HG02852 (cell line): ENCODE data around the gene RFX2.

Experiments used
- ATAC-seq: cut with Tn5 transposase; IDR thresholded peaks from one replicate; pipeline ENCODE4 v1.9.1; 2021; ENCODE audit warnings: mild to moderate bottlenecking, moderate library complexity; ENCODE audit not compliant: unreplicated experiment

Gene RFX2

DNA sequence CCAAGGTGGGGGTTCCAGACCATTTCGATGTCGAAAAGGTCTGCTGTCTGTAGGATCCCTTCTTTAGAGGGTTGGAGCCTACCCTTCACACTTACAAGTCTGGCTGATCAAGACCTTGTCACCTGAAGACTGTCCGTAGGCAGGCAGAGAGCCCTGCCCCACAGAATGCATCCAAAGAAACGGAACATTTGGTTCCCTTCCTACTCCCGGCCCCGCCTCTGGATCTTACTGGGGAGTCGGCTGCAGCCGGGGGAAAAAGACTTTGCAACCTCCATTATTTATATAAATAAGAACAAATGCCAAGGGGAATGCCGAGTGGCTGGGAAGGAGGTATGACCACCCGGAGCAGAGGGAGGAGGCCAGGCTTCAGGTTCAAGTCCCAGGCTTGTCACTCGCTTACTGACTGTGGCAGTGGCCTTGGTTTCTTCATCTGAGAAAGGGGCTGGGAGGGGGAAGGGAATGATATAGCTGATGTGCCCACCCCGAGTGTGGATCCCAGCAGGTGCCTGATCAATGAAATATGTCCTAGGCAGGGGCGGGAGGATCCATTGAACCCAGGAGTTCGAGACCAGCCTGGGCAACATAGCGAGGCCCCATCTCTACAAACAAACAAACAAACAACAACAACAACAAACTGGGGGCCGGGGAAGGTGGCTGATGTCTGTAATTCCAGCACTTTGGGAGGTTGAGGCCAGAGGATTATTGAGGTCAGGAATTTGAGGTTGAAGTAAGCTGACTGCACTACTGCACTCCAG is 48.7 kb downstream of the RFX2 start:
- no peak for ATAC-seq

DNA sequence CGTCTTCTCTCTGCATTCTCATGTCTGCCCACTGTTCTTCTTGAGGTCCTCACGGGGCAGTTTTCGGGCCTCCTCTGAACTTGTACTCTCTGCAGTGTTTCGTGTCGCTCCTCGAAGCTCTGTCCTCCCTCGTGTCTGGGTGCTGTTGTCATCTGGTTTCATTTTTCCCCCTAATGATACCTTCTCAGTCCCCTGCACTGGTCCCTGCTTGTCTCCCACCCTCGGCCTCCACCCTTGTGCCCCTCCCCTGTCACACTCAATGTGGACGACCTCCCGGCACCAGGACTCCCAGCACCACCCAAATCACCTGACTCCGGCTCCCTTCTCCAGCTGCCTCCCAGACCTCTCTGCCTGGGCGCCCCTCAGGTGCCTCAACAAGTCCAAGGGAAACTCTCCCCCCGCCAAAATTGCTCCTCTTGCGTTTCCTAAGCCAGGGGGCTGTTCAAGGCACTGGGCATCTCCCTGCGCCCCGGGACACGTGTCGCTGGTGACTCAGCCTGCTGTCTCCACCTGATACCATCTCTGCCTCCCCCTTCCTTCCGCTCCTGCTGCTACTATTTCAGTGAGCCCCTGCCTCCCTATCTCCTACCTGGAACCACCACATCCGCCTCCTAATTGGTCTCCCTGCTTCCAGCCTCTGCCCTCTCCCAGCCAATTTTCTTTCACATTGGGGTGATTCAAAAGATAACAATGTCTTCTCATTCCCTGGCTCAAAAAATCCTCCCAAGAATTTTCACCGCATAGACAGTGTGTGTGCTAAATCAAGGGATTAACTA is 49.5 kb downstream of the RFX2 start:
- ATAC-seq, result no peak

DNA sequence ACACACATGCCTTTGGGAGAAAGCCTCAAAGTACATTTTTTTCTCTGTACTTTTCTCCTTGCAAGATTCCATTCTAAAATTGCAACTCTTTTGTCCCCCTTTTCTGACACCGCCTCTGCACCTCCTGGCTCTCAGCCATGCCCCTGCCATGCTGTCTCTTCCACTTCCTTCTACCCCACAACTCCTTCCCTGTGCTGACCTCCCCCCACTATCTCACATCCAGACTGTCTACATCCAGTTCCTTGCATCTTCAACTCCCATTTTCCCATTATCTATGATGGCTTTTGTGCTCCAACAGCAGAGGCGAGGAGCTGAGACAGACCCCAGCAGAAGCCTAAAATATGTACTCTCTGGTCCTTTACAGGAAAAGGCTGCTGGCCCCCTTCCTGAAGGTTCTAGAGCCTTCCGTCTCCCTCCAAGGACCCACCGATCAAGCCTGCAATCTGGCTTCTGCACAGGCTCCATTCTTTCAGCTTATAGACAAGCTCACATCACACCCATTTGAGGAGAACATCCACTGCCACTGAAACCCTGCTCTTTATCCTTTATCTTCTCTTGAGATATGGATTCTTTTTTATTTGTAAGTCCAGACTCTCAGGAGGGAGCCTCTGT is 50.2 kb downstream of the RFX2 start:
- no peak for ATAC-seq

DNA sequence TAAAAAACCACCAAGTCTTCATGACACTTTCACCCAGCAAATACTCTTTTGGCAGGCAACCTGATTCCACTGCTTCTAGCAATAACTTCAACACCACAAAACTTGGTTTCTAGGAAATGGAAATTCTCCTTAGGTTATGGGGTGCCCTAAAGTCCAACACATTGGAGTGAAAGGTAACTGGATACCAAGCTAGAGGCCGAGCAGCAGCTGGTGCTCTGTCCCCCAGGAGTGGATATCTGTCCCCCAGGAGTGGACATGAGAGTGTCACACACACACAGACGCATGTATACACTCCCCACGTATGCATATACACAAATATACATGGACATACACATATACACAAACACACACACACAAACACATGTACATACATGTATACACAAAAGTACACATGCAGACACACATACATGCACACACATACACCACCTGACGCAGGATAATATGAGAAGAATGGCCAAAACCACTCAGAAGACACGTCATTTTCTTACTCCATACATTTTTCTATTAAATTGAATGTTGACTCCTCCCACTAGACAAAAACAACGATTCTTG is 50.8 kb downstream of the RFX2 start:
- ATAC-seq, result no peak

DNA sequence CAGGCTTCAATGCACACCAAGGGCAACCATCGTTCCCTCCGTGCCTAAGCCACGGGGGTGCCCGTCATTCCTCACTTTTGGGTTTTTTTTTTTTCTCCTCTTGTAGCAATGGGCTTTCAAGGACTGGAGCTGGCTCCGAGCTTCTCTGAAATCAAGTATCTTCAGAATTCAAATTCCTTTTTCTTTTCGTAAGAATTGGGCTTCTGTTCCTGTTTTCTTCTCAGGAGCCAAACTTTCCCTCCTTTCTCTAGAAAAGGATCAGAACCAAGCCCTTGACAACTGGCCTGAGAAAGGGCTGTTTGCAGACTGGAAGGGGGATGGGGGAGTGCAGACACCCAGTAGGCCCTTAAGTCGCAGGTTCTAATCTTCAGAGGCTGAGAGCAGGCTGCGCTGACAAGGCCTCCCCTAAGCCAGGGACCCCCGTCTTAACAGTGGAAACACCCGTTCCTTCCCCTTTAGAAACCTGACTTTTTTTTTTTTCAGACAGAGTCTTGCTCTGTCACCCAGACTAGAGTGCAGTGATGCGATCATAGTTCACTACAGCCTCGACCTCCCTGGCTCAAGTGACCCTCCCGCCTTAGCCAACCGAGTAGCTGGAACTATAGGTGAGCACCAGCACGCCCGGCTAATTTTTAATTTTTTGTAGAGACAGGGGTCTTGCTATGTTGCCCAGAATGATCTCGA is 51.6 kb downstream of the RFX2 start:
- no peak for ATAC-seq

DNA sequence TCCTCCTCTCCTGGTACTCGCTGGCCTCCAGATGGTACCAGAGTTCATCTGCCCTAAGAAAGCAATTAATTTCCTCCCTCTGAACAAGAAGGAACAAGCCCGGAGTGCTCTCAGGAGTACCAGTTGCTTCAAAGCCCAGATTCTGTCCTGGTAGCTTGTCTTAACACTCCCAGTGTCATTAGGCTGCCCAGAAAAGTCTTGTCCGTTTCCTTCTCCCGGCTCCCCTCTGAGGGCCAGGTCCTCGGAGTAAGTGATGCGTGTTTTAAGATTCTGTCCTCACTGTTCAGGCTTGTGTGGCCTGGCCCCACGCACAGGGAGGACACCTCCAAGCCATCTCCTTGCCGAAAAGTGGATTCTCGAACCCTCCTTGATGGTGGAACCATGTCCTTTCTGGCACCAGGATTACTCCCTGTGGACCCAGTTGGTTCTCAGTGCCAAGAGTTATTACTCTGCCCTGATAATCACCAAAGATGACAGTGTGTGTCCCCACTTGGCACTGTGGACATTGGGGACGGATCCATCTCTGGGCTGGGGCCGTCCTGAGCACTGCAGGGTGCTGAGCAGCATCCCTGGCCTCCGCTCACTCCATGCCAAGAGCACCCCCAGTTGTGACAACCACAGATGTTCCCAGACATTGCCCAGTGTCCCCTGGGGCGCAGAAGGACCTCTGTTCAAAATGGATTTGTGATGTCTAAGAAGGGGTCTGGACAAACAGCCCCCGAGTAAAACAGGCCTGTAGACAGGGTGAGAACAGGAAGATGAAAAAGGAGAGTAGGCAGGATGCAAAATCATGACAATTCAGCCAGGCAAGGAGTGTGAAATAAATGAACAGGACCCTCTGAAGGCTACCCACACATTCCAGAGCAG is 52.4 kb downstream of the RFX2 start:
- ATAC-seq, result no peak

DNA sequence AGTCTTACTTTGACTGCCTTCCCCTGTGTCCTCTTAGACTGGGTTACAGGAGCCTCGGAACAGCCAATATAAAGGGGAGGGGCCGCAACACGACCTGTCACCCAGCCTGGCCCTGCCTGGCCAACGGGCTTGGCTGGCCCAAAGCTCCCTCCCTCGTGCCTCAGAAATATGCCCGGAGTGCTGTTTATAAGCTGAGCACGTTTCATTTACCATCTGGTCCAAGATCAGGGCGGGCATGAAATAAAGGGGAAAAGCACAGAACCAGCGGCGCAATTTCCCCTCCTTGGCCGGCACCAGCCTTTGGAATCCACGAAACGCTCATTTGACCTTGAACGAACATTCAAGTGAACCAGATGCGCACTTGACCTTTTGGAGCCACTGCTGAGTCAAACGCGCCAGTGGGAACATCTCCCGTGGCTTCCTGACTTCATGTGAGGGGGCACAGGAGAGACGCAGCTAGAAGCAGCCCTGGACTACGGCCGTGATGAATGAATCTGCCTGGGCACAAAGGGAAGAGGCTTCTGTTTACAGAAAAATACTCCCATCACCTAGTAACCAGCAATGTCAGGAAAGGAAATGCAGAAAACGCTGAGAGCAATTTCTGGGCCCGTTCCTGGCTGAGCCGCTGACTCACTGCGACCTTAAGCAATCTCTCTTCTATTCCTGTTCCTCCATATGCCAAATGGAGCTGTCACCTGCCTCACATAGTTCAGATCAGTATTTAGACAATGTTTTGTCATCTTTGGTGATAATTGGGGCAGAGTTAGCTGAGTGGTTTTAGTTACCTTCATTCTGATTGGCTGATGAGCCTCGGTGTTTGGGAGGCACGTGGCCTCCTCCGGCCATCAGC is 53.3 kb downstream of the RFX2 start:
- no peak for ATAC-seq

DNA sequence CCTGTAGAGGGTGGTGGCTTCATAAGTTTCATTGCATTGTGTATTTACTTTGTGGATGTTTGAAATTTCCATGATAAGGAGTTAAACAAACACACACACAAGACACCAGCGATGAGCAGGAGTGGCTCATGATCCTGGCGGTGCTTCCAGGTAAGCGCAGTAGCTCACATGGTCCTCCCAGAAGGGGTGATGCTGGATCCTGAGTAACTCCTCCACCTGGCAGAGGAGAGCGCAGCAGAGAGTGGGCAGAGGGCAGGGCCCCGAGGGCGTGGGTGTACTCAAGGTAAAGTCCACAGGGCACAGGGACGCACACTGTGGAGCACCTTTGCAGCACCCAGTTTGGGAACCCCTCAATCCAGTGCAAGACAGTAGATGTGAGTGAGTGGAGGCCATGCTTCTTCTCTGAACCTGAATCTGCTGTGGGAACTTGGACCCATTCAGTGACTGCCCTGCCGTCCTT is 54.0 kb downstream of the RFX2 start:
- ATAC-seq, result no peak

DNA sequence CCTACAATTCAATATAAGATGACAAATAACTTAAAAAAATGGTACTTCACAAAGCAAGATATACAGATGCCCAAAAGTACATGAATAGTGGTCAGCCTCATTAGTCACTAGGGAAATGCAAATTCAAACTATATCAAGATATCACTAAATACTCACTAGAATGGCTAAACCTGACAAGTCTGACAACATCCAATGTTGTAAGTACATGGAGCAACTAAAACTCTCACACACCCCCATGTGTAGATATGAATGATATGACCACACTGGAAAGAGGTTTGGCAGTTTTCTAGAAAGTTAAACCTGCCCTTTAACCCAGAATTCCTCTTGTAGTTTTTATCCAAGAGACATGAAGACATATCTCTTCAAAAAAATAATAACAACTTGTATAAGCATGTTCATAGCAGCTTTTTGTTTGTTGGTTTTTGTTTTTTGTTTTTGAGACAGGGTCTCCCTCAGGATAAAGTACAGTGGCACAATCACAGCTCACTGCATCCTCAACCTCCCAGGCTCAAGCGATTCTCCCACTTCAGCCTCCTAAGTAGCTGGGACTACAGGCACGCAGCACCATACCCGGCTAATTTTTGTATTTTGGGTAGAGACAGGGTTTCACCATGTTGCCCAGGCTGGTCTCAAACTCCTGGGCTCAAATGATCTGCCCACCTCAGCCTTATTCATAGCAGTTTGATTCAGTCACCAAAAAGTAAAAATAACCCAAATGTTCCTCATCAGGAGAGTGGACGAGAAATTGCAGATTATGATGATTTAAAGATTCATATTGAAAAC is 55.1 kb downstream of the RFX2 start:
- no peak for ATAC-seq

DNA sequence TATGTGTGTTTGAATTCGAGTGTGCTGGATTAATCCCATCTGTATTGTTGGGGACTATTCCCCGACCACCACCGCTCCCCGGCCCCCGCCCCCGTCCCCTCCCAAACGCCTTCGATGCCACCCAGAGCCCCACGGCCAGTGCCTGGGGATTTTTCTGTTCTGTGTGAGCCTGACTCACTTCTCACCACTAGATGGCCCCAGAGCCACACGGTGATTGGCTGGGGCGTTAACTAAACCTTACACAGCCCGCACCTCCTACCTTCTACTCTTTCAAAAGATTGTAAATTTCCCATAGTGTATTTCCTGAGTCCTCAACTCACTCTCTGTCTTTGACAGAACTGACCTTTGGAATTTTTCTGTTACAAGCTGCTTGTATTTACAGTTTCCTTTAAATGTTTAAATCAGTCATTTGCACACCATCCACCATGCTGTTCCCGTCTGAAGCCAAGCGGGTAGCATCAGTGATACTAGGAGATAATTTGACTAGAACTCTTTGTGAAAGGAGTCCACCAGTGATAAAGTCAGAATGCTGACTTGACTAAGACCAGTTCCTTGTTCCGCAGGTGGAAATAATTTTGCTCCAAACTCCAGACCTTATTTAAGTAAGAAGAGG is 61.4 kb downstream of the RFX2 start:
- no peak for ATAC-seq

DNA sequence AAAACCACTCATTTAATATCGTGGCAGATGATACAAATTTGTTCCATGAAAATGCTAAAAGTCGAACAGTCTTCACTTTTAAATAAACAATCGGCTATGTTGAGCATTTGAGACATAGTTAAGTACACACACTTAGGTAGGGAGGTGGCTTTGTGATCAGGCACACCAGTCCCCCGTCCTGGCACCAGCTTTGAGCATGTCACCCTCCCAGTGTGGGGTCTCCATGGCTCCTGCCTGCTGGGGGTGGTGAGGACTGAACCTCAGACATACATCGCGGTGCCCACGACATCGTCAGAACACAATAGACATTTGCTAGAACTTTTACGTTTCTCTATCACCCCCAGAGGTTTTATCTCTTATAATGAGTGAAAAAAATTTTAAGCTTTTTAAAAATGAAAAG is 62.0 kb downstream of the RFX2 start:
- ATAC-seq, result no peak

DNA sequence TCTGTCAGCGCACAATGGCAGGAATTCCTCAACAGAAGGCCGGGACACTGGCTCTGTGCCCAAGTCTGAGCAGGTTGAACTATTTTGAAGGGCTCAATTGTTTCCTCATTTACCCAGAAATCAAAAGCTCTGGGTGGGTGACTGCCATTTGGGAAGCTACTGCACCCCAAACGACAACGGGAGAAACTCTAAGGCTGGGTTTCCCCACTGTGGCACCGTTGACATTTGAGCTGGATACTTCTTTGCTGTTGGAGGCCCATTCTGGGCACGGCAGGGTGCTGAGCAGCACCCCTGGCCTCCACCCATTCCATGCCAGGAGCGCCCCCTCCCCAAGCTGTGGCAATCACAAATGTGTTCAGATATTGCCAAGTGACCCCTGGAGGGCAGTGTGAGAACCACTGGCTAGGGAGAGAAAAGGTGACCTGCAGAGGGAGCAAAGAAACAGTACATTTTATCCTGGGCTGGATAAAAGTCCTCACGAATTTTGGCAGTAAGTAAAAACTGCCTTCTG is 62.5 kb downstream of the RFX2 start:
- no peak for ATAC-seq

DNA sequence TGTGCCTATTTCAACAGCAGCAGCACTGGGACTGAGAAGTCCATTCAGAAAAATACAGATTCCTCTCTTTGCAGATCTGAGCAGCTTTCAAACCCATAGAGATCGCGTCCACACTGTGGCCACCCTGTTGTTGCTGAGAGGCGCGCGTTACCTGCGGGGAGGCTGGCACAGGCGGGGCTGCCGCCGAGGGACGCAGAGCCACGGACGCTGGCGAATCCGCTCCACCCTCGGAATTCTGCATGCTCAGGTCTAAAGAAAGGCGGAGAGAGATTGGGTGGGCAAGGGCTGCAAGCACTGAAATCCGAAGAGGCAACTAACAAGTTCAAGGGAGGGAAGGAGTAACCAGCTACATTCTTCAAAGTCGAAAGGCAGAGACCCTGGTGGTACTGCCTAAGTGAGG is 63.0 kb downstream of the RFX2 start:
- no peak for ATAC-seq

DNA sequence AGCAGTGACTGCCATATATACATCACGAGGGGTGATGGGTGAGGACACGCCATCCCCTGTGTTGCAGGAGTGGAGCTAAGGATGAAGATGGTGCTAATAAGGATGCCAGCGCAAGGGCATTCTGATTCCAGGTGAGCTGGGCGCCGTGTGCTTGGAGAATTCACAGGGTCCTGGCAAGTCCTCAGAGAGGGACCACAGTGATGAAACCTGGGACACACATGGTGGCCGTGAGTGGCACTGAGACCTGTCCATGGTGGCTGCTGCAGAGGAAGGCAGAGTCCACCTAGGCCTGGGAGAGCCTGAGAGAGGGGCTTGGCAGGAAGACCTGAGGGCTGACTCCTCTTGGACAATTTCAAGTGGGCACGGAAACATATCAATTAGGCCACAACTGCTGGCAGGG is 65.2 kb downstream of the RFX2 start:
- ATAC-seq, result no peak

DNA sequence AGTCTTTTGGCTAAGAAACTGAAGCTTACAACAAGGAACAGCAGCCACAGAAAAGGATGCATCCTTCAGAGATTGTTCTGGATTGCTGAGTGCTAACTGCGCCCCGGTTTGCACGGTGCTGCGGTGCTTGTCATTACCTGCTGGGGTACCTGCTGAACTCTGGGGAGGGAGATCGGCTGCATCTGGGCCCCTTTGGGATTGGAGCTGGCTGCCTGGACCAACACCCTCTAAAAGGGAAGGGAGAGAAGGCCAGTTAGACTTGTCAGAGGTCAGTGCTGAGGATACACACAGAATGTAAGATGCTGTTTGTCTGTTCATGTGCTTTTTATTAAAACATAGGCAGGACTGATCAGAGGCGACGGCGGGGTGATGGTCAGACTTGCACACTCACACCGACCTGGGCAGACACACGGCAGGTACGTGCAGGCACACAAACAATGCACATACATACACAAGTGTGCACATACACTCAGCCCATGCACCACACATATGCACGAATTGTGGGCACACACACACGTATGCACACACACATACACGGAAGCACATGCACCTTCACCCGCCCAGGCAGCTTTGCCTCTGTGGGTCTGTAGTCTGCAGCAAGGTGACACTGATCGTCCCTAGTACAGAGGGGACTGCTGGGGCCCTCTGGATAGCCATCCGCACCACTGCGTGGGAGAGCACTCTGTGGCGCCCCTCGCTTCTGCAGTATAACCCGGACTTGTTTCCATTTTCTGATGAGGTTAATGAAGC is 66.1 kb downstream of the RFX2 start:
- no peak for ATAC-seq

DNA sequence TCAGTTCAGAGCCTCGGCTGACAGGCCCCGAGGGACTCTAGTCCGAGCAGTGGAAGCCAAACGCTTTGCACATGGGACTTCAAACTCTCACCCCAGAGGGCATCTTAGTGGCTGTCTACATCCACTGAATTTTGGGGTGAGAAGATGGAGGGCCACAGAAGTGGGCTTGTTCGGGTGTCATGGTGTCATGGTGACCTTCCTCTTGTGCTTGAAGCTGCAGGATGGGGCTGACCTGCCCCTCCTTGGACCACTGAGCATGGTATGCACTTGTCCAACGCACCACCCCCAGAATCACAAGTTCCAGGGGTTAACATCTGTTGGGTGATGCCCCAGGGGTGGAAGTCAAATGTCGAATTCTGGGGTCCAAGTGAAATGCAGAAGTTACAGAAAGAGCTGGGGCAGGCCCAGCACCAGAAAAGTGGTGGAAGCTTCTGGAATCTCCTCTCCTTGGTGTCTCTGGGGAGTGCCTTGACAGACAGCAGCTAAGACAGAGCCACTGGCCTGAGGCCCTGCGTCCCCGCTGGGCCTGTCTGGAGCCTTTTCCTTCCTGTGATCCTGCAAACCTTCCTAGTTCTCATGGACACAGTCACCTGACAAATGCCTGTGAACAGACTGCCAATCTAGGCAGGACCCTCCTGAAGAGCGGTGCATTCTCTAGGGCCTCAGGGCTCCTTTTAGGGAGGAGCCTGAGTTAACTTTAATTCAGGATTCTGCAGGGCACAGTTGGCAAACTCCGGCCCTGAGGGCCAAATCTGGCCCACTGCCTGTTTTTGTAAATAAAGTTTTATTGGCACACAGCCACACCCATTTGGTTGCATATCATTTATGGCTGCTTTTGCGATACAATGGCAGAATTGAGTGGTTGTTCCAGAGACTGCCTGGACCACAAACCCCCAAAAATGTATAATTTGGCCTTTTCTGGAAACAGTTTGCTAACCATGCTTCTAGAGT is 67.2 kb downstream of the RFX2 start:
- ATAC-seq, result no peak
